HG03521 (cell line): ENCODE measurements around the gene CTIF.

Experiments used
- ATAC-seq: cut with Tn5 transposase; IDR thresholded peaks from one replicate; pipeline ENCODE4 v1.9.1; 2021; ENCODE audit warnings: mild to moderate bottlenecking, moderate library complexity; ENCODE audit not compliant: unreplicated experiment

The CTIF gene

GRCh38 chr18:48675912-48676311, 137.1 kb downstream of the CTIF start:
- no peak for ATAC-seq

- no peak for ATAC-seq
Observed at GRCh38 chr18:48676346-48676745, 137.5 kb downstream of the CTIF start.

- ATAC-seq: no peak
Observed at GRCh38 chr18:48676756-48677368, 138.0 kb downstream of the CTIF start.

- ATAC-seq: no peak
Observed at GRCh38 chr18:48678237-48679115, 139.6 kb downstream of the CTIF start.

GRCh38 chr18:48679236-48679635, 140.4 kb downstream of the CTIF start:
- no peak for ATAC-seq

- no peak for ATAC-seq
Observed at GRCh38 chr18:48680339-48681250, 141.8 kb downstream of the CTIF start.

GRCh38 chr18:48682768-48683167, 143.9 kb downstream of the CTIF start:
- ATAC-seq: no peak

GRCh38 chr18:48683197-48683596, 144.4 kb downstream of the CTIF start:
- no peak for ATAC-seq

- no peak for ATAC-seq
Observed at GRCh38 chr18:48683661-48684060, 144.8 kb downstream of the CTIF start.

GRCh38 chr18:48687346-48688042, 148.7 kb downstream of the CTIF start:
- ATAC-seq: no peak

GRCh38 chr18:48688961-48689360, 150.1 kb downstream of the CTIF start:
- ATAC-seq: no peak

GRCh38 chr18:48689548-48689947, 150.7 kb downstream of the CTIF start:
- ATAC-seq: no peak

GRCh38 chr18:48690494-48690893, 151.7 kb downstream of the CTIF start:
- ATAC-seq: no peak

GRCh38 chr18:48693006-48693405, 154.2 kb downstream of the CTIF start:
- ATAC-seq: no peak

GRCh38 chr18:48693625-48694262, 154.9 kb downstream of the CTIF start:
- no peak for ATAC-seq

- no peak for ATAC-seq
Observed at GRCh38 chr18:48694295-48694694, 155.5 kb downstream of the CTIF start.

- ATAC-seq: no peak
Observed at GRCh38 chr18:48695671-48696070, 156.8 kb downstream of the CTIF start.

- no peak for ATAC-seq
Observed at GRCh38 chr18:48696218-48696617, 157.4 kb downstream of the CTIF start.

- ATAC-seq: no peak
Observed at GRCh38 chr18:48697441-48697840, 158.6 kb downstream of the CTIF start.

- no peak for ATAC-seq
Observed at GRCh38 chr18:48698707-48699106, 159.9 kb downstream of the CTIF start.
